Panc1 (cell line): Measurements from ENCODE around the gene IFT27.

Source experiments
- POLR2AphosphoS5 ChIP-seq: IDR thresholded peaks from 2 replicates; pipeline ENCODE4 v1.6.1; 2012; ENCODE audit warnings: mild to moderate bottlenecking, low read depth, low read length, moderate library complexity
- SIN3A ChIP-seq: IDR thresholded peaks from 2 replicates; pipeline ENCODE4 v1.6.1; 2012; ENCODE audit warnings: low read depth, mild to moderate bottlenecking, low read length, moderate library complexity, borderline replicate concordance; ENCODE audit not compliant: insufficient read depth
- TF ChIP-seq, protein P1 (sequence below): fragments of 450-650 bp; IDR thresholded peaks from 2 replicates; pipeline ENCODE4 v1.5.1; 2017; ENCODE audit warnings: mild to moderate bottlenecking
- TF ChIP-seq, protein P2 (sequence below), 2 experiments: IDR thresholded peaks; 2 replicates each; pipeline ENCODE4 v1.6.1; 2011 to 2012; ENCODE audit warnings: low read depth in 2 of 2, control low read depth in 1 of 2, low read length in 1 of 2, mild to moderate bottlenecking in 1 of 2, moderate library complexity in 1 of 2; ENCODE audit not compliant: insufficient read depth in 1 of 2

DNA sequence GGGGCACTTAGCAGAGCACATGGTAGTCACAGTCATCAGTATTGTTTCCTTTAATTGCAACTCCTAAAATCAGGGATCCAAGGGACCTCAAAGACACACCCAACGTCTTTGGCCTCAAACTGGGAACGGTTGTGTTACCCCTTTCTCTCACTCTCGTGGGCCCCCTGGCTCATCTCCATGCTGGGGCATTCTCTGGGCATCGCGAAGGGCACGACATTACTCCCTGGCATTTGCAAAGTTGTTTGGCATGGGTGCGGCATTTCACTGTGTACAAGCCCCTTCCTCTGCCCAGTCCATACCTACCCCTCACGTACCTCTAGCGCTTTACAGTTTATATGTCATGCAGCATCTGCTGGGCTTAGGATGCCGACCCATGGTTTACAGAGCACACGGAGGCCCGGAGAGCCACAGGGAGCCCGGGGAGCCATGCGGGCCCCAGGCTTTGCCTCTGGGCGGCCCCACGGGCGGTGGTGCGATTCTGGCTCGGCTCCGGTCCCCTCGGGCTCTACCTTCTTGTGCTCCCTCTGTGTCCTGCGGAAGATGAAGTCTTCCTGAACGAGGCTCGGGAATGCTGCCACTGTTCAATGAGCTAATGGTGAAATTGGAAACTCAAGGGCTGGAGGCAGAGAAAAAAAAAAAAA lies 50.4 kb downstream of the IFT27 start:
- TF ChIP-seq, protein P1, sequence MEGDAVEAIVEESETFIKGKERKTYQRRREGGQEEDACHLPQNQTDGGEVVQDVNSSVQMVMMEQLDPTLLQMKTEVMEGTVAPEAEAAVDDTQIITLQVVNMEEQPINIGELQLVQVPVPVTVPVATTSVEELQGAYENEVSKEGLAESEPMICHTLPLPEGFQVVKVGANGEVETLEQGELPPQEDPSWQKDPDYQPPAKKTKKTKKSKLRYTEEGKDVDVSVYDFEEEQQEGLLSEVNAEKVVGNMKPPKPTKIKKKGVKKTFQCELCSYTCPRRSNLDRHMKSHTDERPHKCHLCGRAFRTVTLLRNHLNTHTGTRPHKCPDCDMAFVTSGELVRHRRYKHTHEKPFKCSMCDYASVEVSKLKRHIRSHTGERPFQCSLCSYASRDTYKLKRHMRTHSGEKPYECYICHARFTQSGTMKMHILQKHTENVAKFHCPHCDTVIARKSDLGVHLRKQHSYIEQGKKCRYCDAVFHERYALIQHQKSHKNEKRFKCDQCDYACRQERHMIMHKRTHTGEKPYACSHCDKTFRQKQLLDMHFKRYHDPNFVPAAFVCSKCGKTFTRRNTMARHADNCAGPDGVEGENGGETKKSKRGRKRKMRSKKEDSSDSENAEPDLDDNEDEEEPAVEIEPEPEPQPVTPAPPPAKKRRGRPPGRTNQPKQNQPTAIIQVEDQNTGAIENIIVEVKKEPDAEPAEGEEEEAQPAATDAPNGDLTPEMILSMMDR = no peak
- TF ChIP-seq SIN3A (no peak), POLR2AphosphoS5 (no peak)
- TF ChIP-seq, protein P2, sequence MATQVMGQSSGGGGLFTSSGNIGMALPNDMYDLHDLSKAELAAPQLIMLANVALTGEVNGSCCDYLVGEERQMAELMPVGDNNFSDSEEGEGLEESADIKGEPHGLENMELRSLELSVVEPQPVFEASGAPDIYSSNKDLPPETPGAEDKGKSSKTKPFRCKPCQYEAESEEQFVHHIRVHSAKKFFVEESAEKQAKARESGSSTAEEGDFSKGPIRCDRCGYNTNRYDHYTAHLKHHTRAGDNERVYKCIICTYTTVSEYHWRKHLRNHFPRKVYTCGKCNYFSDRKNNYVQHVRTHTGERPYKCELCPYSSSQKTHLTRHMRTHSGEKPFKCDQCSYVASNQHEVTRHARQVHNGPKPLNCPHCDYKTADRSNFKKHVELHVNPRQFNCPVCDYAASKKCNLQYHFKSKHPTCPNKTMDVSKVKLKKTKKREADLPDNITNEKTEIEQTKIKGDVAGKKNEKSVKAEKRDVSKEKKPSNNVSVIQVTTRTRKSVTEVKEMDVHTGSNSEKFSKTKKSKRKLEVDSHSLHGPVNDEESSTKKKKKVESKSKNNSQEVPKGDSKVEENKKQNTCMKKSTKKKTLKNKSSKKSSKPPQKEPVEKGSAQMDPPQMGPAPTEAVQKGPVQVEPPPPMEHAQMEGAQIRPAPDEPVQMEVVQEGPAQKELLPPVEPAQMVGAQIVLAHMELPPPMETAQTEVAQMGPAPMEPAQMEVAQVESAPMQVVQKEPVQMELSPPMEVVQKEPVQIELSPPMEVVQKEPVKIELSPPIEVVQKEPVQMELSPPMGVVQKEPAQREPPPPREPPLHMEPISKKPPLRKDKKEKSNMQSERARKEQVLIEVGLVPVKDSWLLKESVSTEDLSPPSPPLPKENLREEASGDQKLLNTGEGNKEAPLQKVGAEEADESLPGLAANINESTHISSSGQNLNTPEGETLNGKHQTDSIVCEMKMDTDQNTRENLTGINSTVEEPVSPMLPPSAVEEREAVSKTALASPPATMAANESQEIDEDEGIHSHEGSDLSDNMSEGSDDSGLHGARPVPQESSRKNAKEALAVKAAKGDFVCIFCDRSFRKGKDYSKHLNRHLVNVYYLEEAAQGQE (IDR thresholded peaks at IDR 0.05; ENCODE audit: insufficient read depth in 1 of 2, low read depth in 2 of 2, low read length in 1 of 2) = no peak
